D721Med (cell line): Measurements from ENCODE around the gene IL1A.
"Not testable (repeated sequence)": the region's sequence is repeated elsewhere in the genome, so short reads cannot be mapped to it uniquely, and the experiment has no call there.

Source experiments
- DNase-seq: peaks from one replicate; pipeline ENCODE4 v3.0.0; 2011; ENCODE audit warnings: low spot score; ENCODE audit not compliant: insufficient read length
- FAIRE-seq: peaks from 2 replicates; lab custom pipeline; 2011; peaks lifted over from hg19 to GRCh38; lab: Jason Lieb, UNC
- CTCF ChIP-seq: IDR thresholded peaks from 2 replicates; pipeline ENCODE4 v1.5.1; 2012; ENCODE audit warnings: mild to moderate bottlenecking, control low read depth; ENCODE audit not compliant: insufficient read depth; ENCODE audit errors: missing control alignments

The IL1A gene, protein sequence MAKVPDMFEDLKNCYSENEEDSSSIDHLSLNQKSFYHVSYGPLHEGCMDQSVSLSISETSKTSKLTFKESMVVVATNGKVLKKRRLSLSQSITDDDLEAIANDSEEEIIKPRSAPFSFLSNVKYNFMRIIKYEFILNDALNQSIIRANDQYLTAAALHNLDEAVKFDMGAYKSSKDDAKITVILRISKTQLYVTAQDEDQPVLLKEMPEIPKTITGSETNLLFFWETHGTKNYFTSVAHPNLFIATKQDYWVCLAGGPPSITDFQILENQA

GRCh38 chr2:112784199-112785189, at the start of gene IL1A:
Gene IL1A, minus strand, starts transcription at chr2:112784493. Its CDS starts 723 bp downstream, at chr2:112783770.
- DNase-seq (no peak), FAIRE-seq (no peak)
- no peak for TF ChIP-seq CTCF

GRCh38 chr2:112833976-112834375, 49.7 kb upstream of the IL1A start:
- no peak for FAIRE-seq
- no peak for DNase-seq
- TF ChIP-seq CTCF, result no peak

DNA sequence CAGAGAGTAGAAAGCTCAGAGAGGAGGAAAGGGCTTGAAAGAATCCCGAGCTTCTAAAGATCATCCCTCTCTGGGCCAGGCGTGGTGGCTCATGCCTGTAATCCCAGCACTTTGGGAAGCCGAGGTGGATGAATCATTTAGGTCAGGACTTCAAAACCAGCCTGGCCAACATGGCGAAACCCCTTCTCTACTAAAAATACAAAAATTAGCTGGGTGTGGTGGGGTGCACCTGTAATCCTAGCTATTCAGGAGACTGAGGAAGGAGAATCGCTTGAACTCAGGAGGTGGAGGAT, 49.3 kb upstream of the IL1A start:
- not testable (repeated sequence) for DNase-seq, FAIRE-seq

DNA sequence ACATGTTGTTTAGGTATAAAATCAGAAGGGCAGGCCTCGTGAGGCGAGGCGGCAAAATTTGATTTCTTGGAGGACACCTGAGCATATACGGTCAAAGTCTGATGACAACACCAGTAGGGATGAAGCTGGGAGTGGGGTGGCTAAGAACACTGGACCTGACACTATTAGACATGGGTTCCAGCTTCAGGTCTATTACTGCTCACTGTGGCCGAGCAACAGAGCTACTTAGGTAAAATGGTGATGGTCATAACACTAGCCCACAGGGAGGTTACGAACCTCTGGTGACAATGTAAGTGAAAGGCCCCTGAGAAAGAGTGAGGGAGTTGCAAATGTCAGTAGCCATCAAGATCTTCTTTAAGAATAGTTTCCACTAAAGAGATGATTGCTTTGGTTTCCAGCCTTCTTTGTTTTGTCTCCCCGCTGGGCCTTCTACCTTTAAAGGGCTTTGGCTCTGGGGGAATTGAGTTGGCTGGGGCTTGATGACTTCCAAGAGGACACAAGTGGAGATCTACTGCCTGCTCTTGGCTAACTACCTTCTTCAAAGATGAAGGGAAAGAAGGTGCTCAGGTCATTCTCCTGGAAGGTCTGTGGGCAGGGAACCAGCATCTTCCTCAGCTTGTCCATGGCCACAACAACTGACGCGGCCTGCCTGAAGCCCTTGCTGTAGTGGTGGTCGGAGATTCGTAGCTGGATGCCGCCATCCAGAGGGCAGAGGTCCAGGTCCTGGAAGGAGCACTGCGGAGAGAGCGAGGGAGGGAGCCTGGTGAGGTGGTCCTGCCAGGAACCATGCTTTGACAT, 48.7 kb upstream of the IL1A start:
- FAIRE-seq (no peak), DNase-seq (no peak)
- TF ChIP-seq CTCF, result no peak

DNA sequence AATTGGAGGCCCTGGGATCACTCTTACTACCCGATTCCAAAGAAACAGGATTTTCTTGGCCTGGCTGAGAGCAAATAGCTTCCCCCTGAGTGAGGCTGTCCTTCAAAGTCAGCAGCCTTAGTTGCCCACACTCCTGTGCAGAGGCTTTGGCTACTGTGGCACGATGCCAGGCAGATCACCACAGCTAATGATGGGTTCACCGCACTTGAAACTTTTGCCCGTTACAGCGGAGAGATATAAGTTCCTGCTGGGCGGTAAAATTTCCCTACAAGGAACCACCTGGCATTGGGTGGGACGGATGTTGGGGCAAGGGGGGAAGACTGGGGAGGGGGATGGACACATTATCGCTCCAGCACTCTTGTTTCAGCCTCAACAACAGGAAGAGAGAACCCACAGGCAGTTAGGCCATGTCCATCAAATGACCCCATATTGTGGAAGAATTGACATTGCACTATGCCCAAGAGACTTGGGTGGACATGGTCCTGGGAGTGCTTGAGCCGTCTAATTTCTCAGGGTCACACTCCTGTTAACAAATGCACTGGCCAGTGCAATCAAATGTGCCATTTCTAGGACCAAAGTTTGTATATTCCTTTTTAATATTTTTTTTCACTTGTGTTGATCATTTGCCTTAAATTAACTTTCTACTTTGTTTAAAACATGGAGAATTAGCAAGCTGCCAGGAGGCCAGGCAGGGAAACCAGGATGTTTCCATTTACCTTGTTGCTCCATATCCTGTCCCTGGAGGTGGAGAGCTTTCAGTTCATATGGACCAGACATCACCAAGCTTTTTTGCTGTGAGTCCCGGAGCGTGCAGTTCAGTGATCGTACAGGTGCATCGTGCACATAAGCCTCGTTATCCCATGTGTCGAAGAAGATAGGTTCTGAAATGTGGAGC, 47.9 kb upstream of the IL1A start:
- FAIRE-seq (no peak), DNase-seq (no peak)
- TF ChIP-seq CTCF, result no peak

DNA sequence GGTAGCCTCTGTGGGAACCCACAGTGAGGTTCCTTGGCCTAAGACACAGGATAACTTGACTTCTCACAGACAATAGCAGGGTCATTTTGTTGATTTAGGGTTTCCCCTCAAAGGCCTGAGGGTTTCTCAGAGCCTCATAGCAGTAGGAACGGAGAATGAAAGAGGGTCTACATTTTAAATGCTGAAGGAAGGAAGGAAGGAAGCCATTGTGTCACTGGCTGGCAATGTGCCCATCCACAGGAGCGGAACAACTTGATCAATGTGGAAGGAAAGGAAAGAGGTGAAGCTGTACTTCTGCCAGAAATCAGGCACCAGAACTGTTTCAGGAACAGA, 47.2 kb upstream of the IL1A start:
- no peak for TF ChIP-seq CTCF
- no peak for DNase-seq
- no peak for FAIRE-seq
